Occipital lobe (tissue), 2 donors: ENCODE data around the gene ASAP2. TPM values are rescaled to one million over a fixed set of nuclear protein-coding genes. Genes with fewer than 3 reads are reported as not detected.

Experiments used
- DNase-seq: peaks from one replicate; lab custom pipeline; 2025; lab: John Stamatoyannopoulos, UW
- total RNA-seq: library from RNA; depleted of rRNA; stranded (reverse); fragments of >200 nt; gene quantifications from one replicate; pipeline ENCODE4 v1.2.3, GENCODE V29; 2014

Gene ASAP2
- total RNA-seq, 1 donor from 2014 or later = 31.0 TPM

- DNase-seq = no peak
These were observed 67.0 kb downstream of the ASAP2 start for GRCh38 chr2:9273486-9274130.

DNA sequence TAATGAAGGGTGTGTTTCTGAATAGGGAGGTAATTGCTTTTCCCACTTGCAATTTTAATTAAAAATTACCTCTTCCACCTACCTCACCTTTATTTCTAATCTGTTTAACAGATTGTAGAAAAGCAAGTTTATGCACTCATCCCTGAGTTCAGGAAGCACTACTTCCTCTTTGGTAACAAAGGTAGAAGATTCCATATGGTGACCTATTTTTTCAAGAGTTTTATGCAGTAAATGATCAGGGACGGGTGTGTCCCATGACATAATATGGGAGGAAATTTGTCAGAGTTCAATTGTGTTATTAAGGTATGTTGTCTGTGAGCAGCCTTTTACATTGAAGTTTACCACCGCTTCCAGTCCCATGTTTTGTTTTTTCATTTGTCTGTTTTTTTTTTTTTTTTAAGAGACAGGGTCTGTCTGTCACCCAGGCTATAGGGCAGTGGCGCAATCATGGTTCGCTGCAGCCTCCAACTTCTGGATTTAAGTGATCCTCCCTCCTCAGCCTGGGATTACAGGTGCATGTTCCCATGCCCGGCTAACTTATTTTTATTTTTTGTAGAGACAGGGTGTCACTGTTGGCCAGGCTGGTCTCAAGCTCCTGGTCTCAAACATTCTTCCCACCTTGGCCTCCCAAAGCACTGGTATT is 68.2 kb downstream of the ASAP2 start:
- DNase-seq = no peak

DNA sequence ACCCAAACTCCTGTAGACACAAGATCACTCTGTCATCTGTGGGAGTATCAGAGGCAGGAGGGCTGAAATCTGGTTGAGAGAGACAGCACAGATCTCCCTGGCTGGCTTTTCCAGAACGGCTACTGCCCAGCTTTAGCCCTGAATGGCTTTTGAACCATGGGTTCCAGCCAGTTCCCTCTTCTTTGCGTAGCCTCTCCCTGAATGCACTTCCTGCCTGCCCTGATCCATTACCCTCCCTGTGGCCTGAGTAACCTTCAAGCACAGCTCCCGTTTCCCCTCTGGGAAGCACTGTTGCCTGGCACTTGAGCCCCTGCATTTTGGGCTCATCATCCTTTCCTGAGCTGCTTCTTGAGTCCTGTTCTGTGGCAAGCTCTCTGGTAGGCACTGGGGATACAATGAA is 68.8 kb downstream of the ASAP2 start:
- no peak for DNase-seq

GRCh38 chr2:9276074-9276473 is 69.5 kb downstream of the ASAP2 start:
- no peak for DNase-seq

- DNase-seq = no peak
These were observed 70.4 kb downstream of the ASAP2 start for GRCh38 chr2:9276901-9277451.

DNA sequence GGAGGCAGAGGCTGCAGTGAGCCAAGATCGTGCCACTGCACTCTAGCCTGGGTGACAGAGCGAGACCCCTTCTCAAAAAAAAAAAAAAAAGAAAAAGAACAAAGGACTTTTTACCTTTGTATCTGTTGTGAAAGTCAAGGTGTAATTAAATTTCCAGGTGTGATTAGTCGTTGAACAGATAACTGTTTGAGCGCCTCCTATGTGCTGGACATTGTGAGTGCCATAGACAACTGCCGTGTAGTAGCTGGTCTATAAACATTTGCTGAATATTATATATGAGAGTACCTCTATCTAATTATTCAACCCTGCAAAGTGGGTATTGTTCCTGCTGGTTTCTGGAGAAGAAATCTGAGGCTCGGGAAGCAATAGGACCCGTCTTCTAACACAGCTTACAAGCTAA is 71.8 kb downstream of the ASAP2 start:
- DNase-seq = no peak

GRCh38 chr2:9279426-9279825 is 72.8 kb downstream of the ASAP2 start:
- DNase-seq = no peak

- no peak for DNase-seq
These were observed 73.6 kb downstream of the ASAP2 start for GRCh38 chr2:9280224-9280623.

GRCh38 chr2:9281145-9281544 is 74.5 kb downstream of the ASAP2 start:
- no peak for DNase-seq

- no peak for DNase-seq
These were observed 75.8 kb downstream of the ASAP2 start for GRCh38 chr2:9282128-9283112.

DNA sequence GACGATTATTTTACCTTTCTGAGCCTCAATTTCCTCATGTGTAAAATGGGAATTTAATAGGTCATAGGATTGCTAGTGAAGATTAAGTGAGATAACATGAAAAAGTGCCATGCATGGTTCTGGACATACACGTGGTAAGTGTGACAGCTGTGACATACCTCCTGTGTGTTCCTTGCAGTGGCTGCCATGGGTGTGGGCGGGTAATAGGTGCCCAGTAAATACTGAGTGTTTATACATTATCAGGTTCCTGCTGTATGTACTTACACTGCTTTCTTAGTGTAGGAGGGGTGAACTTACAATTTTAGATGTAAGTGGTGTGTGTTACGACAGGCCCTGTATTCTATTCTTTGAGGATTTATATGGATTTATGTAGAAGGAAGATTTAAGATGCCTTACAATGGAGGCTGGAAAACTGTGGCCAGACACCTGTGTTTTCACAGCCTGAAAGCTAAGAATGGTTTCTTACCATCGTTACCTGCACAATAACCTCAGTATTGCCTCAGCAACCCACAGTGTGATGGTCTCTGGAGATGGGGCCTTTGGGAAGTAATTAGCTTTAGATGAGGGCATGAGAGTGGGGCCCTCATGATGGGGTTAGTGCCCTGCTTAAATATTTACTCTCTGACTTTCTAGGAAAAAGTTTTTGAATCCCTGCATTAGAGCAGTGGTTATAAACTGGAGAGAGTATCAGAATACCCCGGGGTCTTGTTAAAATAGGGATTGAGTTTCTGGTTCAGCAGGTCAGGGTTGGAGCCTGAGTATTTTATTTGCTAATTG is 78.1 kb downstream of the ASAP2 start:
- no peak for DNase-seq

- DNase-seq = no peak
These were observed 78.8 kb downstream of the ASAP2 start for GRCh38 chr2:9285385-9285920.

DNA sequence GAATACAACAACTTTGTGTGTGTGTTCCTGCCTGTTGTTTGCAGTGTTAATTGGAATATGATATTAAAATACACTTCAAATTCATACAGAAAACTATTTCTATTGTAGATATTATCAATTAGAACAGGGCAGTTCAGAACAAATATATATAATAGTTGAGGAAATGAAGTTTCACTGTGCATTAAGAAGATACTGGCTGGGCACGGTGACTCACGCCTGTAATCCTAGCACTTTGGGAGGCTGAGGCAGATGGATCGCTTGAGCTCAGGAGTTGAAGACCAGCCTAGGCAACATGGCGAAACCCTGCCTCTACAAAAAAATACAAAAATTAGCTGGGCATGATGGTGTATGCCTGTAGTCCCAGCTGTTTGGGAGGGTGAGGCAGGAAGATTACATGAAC is 79.3 kb downstream of the ASAP2 start:
- no peak for DNase-seq

GRCh38 chr2:9286554-9287399 is 80.2 kb downstream of the ASAP2 start:
- no peak for DNase-seq

DNA sequence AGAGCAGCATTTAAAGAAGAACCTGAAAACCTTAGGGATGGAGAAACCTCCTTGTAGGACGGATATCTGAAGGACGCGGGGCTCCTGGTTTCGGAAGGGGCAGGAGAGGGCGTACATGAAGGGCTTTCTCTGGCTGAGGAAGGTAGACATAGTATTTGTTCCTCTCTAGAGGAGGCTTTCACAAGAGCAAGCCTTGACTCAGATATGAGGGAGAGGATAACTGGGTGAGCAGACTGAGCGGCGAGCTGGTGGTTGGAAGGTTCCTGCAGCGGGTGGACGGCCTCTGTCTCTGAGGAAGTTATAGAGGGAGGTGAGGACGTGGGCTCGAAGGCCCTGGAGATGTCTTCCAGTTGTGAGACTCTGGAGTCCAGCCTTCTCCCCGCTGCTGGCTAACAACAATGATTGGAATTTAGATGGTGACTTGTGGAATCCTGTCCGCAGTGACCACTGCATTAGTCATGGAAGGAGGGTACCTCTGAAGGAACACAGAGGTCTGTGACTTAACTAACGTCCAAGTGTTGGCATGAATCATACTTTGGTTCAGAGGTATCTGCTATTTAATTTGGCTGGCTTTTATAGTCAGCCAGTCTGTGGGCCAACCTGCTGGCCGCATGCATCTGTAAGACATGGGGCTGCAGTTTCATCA is 80.9 kb downstream of the ASAP2 start:
- no peak for DNase-seq

DNA sequence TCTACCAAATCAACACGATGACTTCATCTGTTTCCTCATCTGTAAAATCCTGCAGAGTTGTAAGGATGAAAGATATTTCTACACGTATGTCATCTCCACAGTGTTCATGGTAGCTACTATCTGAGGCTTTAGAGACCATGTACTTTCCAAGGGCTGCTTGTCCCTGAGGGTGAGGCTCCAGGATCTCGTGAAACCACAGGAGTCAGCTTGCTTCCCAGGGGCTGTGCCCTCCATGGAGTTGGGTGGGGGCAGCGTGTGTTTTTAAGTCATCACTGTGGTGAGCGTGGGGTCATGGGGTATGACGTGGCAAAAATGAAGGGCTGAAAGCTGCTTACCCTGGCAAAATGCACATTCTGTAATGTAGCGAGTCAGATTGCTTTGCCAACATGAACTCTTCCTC is 81.6 kb downstream of the ASAP2 start:
- no peak for DNase-seq

GRCh38 chr2:9288681-9289338 is 82.2 kb downstream of the ASAP2 start:
- no peak for DNase-seq

DNA sequence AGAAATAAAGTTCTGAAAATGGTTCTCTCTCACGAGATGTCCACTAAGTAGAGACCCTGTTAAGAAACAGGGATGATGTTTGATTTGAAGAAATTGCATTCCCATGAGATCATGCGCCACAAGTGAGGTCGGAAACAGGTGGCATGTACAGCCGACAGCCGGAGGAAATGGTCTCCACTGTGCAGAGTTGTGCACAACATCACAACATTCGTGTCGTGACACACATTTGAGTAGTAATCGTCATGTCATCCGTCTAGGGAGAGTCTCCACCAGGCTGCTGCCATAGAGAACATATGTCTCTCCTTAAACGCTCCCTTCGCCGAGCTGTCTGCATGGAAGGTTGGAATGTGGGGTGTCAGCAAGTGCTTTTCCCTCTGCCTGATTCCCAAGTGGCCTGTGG is 84.7 kb downstream of the ASAP2 start:
- no peak for DNase-seq

DNA sequence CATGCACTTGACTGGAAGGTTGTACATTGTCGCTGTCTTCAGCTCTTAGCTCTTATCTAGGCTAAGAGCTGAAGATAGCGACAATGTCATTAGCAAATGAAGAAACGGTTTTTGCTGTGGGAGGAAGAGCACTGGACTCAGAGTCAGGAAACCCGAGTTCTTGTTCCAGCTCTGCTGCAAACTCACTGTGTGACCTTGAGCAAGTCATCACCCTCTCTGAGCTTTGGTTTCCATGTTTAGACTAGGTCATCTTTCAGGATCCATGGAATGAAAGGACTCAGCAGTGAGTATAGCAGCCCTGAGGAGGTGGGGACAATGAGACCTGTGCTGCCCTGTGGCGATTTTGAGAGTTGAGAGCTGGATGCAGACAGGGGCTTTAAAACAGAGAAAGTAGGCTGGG is 85.3 kb downstream of the ASAP2 start:
- DNase-seq = no peak
